Lung microvascular endothelial cell (primary cell): Measurements from ENCODE around the gene NMRK1. TPM values are rescaled to one million over a fixed set of nuclear protein-coding genes. Genes with fewer than 3 reads are reported as not detected.

Experiments
- DNase-seq, 2 donors: peaks; one replicate each; pipeline versions ENCODE4 v3.0.0 to v3.0.0-alpha.2; 2010; ENCODE audit warnings: low read depth in 2 of 2
- total RNA-seq: library from RNA; depleted of rRNA; stranded (reverse); fragments of >200 nt; gene quantifications from 2 replicates; pipeline ENCODE4 v1.2.1, GENCODE V29; 2014

The NMRK1 gene
- total RNA-seq, 1 donor from 2014 or later = 16.5 TPM

GRCh38 chr9:75102177-75102790 lies 14.3 kb upstream of the NMRK1 start:
- no peak for DNase-seq

- DNase-seq = no peak
Measured at GRCh38 chr9:75101004-75101588, 13.1 kb upstream of the NMRK1 start.

DNA sequence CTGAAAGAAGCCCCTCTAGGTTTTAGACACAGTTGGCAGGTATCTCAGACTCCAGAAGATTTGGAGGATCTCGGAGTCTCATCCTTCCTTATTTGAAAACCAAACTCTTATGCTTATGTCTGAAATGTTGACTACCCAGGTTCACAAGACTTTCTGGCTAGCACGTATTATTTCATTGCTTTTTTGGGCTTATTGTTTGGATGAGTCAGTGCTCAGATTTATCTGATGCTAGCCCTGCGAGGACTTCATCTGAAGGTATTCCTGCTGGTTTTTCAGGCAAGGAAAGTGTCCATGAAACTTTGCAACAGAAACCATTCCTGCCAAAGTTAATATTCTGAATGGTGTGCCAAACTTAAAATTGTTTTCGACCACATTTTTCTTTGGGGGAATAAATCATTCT lies 8.8 kb upstream of the NMRK1 start:
- peak in 1 of 2 donors; percentile 25 for DNase-seq

DNA sequence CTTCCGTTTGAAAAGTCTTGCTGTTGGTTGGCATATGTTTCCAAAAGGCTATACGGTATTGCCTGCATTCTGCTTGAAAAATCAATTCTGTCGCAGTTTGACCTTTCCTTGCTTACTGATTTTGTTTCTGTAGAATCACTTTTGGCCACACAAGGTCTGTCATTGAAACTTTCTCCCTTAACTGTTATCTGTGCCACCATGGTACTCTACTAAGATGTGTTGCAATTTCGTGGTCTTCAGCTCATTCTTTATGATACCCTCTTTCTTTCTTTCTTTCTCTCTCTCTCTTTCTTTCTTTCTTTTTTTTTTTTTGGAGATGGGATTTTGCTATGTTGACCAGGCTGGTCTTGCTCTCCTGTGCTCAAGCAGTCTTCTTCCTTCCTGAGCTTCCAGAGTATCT lies 4.8 kb upstream of the NMRK1 start:
- DNase-seq = no peak

GRCh38 chr9:75090579-75090978 lies 2.6 kb upstream of the NMRK1 start:
- no peak for DNase-seq

GRCh38 chr9:75089373-75089766 lies 1.4 kb upstream of the NMRK1 start:
- DNase-seq = no peak

DNA sequence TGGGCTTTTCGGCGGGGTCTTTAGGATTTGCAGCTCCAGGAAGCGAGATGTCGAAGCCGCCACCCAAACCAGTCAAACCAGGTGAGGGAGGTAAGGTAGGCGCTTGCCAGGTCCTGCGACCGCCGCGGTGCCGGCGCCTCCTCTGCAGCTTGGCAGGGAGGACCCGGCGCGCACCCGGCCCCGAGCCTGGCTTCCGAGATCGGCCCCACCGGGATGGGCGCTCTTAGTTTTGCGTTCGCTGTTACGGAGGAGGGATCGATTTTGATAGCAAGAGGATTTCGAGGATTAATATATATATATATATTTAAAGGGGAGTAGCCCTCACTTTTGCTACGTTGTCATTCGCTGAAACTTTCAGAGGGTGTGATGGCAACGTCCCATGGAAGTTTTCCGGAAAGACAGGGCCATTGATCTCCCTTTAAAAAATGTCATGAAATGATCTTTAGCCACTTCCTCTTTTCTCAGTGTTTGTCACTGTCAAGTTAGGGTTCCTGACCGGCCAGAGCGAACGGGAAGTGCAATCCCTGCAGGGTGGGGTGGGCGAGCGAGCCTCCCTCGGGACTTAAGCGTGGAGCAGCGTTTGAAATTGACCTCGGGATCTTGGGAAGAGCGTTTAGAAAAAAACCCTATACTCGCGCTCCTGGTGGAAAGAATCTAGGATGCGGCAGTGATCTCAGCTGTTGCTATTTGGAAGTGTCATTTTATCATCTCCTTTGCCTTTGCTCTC lies 854 bp upstream of the NMRK1 start:
- DNase-seq = peak; percentile 58 to 65

DNA sequence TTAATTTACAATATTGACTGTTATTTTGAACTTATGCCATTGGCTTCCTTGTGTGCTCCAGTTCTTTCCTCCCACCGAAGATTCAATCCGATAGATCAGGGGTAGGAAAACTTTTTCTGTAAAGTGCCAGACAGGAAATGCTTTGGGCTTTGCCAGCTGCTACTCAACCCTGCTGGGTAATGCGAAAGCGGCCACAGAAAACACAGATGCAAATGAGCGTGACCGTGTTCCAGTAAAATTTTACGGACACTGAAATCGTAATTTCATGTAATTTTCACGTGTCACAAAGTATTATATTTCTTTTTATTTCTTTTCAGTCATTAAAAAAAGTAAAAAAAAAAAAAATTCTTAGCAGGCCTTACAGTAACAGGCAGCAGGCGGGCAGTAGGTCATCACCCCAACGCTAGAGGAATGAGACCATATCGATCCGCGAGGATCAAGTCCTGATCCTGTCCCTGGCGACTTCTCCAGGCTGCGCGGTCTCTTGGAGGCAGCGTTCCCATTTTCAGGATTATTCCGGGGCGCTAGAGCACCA lies 599 bp downstream of the NMRK1 start:
- DNase-seq = peak; percentile 62 to 72

- DNase-seq = peak; percentile 20 to 55
Measured at GRCh38 chr9:75086541-75087288, 1.2 kb downstream of the NMRK1 start.

DNA sequence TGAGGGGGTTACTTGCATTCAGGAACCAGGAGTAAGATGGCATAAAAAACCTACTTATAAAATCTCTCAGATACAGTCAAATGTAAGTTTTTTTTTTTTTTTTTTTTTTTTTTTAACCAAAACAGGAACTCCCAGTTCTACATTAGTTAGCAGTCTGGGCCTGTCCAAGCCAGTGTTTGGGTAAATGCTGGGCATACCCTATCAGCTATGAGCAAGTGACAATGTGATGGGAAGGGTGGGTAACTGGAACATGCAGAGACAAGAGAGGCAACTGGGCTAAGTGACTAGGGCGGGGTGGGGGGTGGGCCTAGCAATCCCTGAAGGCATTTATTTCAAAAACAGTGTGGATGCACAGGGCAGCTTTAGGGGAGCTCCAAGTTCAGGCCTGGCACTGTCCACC lies 2.3 kb downstream of the NMRK1 start:
- DNase-seq = no peak

DNA sequence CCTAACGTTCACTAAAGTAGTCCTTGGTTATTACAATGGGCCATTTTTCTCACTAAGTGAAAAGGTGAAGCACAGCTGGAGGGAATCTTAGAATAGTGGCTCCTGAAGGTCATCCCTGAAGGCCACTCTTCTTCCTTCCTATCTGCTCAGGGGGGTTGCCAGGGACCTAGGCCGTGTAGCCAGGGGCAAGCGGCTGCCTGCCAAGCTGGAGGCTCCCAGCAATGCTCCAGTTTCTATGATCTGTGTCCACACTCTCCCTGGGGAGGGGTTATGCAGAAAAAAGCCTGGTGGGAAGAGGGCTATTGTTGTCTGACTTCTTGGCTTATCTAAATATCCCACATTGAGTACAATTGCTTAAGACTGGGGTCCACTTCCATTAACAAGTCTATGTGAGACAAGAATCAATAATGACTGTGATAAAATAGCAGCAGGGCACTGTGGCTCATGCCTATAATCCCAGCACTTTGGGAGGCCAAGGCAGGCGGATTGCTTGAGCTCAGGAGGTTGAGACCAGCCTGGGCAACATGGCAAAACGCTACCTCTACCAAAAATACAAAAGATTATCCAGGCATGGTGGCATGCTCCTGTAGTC lies 3.8 kb downstream of the NMRK1 start:
- DNase-seq = no peak

DNA sequence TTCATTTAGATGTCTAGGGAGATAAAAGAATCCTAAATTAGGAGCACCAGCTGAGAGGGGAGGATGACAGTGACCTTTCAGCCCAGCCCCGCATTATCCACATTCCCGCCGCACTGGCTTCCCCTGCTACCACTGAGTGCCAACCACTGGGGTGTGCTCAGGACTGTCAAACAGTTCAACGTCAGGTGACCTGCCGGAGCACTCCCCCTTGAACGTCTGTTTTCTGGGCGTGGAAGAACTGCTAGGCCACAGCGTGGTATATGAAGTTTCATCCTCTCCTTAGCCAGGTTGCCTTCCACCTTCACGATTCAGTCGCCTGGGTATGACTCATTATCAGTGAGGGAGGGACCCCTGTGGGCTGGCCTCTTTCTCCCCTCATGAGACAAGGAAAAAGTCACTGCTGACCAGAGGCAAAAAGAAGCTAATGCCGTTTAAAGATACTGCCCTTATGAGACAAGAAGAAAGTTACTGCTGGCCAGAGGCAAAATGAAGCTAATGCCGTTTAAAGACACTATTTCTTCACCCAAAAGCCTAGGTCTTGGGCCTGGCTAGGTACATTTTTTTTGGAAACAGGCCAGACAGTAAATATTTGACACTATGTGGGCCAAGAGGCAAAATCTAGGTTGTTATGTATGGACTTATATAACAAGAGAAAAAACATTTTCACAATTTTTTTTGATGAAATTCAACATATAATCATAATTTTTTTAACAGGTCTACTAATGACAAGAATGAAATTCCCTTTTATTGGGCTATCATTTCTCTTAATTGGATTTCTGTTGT lies 4.6 kb downstream of the NMRK1 start:
- DNase-seq = no peak

GRCh38 chr9:75081632-75082031 lies 6.3 kb downstream of the NMRK1 start:
- no peak for DNase-seq

GRCh38 chr9:75072895-75073294 lies 15.1 kb downstream of the NMRK1 start:
- DNase-seq = no peak

GRCh38 chr9:75071530-75072122 lies 16.3 kb downstream of the NMRK1 start:
- DNase-seq = no peak

GRCh38 chr9:75069171-75069570 lies 18.8 kb downstream of the NMRK1 start:
- DNase-seq = no peak

GRCh38 chr9:75067894-75068293 lies 20.1 kb downstream of the NMRK1 start:
- DNase-seq = no peak

DNA sequence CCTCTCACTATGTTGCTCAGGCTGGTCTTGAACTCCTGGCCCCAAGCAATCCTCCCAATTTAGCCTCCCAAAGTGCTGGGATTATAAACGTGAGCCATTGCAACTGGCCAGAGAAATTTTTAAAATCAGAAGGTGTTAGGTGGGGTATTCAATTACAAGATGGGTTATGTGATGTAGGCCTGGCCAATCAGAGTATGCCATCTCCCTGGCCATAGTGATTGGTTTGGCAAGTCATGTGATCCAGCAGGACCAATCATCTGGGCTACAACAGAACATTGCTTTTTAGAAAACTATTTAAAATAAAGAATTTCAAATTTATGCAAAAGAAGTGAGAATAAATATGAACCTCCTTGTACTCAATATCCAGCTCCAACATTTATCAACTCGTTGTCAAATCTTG lies 22.4 kb downstream of the NMRK1 start:
- no peak for DNase-seq

- no peak for DNase-seq
Measured at GRCh38 chr9:75064307-75065025, 23.5 kb downstream of the NMRK1 start.
